Sigmoid colon (tissue), 7 donors: ENCODE measurements around the gene PRRG4. TPM values are rescaled to one million over a fixed set of nuclear protein-coding genes. Genes with fewer than 3 reads are reported as not detected.
"Not testable (repeated sequence)": the region's sequence is repeated elsewhere in the genome, so short reads cannot be mapped to it uniquely, and the experiment has no call there.

Experiments
- DNase-seq: peaks from one replicate; pipeline ENCODE4 v3.0.0-alpha.2; 2019
- H3K27ac ChIP-seq, 4 donors: fragments of 200-600 bp; sonication (generic); one replicate each; pipeline ENCODE4 v1.5.1; 2016 to 2019; ENCODE audit warnings: mild to moderate bottlenecking in 1 of 4
- H3K27me3 ChIP-seq, 3 donors: fragments of 200-600 bp; sonication (generic); one replicate each; pipeline ENCODE4 v1.5.1; 2019; ENCODE audit warnings: mild to moderate bottlenecking in 1 of 3
- H3K36me3 ChIP-seq, 4 donors: fragments of 200-600 bp; sonication (generic); one replicate each; pipeline ENCODE4 v1.5.1; 2016 to 2019
- H3K4me1 ChIP-seq, 4 donors: fragments of 200-600 bp; sonication (generic); one replicate each; pipeline ENCODE4 v1.5.1; 2017 to 2019
- H3K4me3 ChIP-seq, 4 donors: fragments of 200-600 bp; sonication (generic); one replicate each; pipeline ENCODE4 v1.5.1; 2017 to 2019; ENCODE audit warnings: mild to moderate bottlenecking in 2 of 4, moderate library complexity in 1 of 4
- H3K9me3 ChIP-seq, 4 donors: fragments of 200-600 bp in 3 of 4; sonication (generic) in 3 of 4; one replicate each; pipeline versions ENCODE4 v1.5.1 to v1.6.1; 2013 to 2019
- CTCF ChIP-seq, 4 experiments: fragments of 450-650 bp in 3 of 4; fragments of 200-600 bp in 1 of 4; IDR thresholded peaks; one replicate each; pipeline ENCODE4 v1.5.1; 2016 to 2019; ENCODE audit warnings: antibody characterized with exemption in 4 of 4, mild to moderate bottlenecking in 3 of 4, moderate library complexity in 2 of 4
- EP300 ChIP-seq, 4 donors: sonication (generic); formaldehyde crosslinking; IDR thresholded peaks; one replicate each; pipeline ENCODE4 v1.6.1; 2017; ENCODE audit warnings: antibody characterized with exemption in 4 of 4
- POLR2A ChIP-seq, 2 donors: fragments of 450-650 bp; IDR thresholded peaks; one replicate each; pipeline ENCODE4 v1.6.1; 2016; ENCODE audit warnings: antibody characterized with exemption in 2 of 2, mild to moderate bottlenecking in 2 of 2, moderate library complexity in 2 of 2
- POLR2AphosphoS5 ChIP-seq, 4 donors: sonication (generic); formaldehyde crosslinking; IDR thresholded peaks; one replicate each; pipeline ENCODE4 v1.6.1; 2017; ENCODE audit warnings: antibody characterized with exemption in 4 of 4
- WGBS, 2 donors: extraction: QIAGEN DNeasy Blood & Tissue Kit; methylation state at CpG; one replicate each; pipeline ENCODE4 v1.1.7; 2013; 5-methylcytosine and 5-hydroxymethylcytosine counted together
- intact Hi-C: fragments of 100-400 bp; cut with DNase I; formaldehyde crosslinking; loops from one replicate; pipeline ENCODE4 v1.15.1; 2023
- polyA plus RNA-seq, 3 donors: library from polyadenylated mRNA; stranded (reverse); fragments of 200-250 nt; gene quantifications; one replicate each; pipeline ENCODE4 v1.2.3, GENCODE V29; 2013
- total RNA-seq, 4 donors: library from RNA; depleted of rRNA; stranded (reverse); fragments of >200 nt; gene quantifications; one replicate each; pipeline ENCODE4 v1.1.0, GENCODE V29; 2016
- donor health status: healthy with polysubstance abuse.
- donor health status: Bipolar disorder and iron deficiency.
- donor health status: healthy.

Gene PRRG4
- total and polyA plus RNA-seq, 7 donors, result 1.6 to 6.2 (median 2.1) TPM

- Histone ChIP-seq H3K9me3 (no peaks in the 10 kb centered on the region), H3K27me3 (no peaks in the 10 kb centered on the region), H3K4me1 (no peaks in the 10 kb centered on the region), H3K4me3 (no peak overlapping the region), H3K36me3 (no peaks in the 10 kb centered on the region), H3K27ac (no peak overlapping the region)
- no peak for DNase-seq
- 90 to 91% methylated on average over 1 of the region's 1 CpG for WGBS, 2 donors
- TF ChIP-seq POLR2AphosphoS5 (IDR thresholded peaks at IDR 0.05) (no peak), POLR2A (IDR thresholded peaks at IDR 0.05) (no peak), EP300 (IDR thresholded peaks at IDR 0.05) (no peak), CTCF (IDR thresholded peaks at IDR 0.05) (no peak)
- intact Hi-C loops, result no loop called here
These were observed 29.0 kb downstream of the PRRG4 start for GRCh38 chr11:32858731-32859130.

DNA sequence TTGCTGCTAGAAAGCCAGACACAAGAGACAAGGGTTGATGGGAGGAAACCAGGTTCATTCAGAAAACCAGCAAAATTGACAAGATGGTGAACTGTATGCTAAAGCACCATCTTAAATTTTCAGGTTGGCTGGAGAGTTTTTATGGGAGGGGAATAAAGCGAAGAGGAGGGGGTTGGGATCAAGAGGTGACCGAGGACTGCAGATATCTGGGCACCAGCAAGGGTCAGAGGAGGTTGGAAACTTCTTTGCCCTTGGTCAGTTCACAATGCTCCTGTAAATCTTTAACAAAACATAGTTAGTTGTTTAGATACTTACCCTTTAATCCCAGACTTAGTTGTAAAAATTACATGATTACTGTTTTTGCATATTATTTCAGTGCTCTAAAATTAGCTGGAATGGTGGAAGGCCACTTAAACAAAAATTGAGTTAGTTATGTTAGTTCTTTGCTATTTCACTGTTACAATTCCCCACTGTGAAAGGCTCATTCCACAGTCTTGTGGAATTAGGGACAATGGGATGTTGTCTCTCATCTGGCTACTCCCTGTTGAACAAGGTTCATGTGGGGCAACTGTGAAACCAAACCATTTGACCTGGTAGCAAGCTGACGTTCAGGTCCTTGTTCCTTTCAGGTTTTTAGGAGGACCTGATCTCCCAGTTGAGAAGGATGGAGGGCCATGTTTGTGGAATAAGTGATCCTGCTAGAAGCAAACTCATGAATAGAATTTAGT is 32.3 kb downstream of the PRRG4 start:
- DNase-seq, result no peak
- no peak for TF ChIP-seq EP300 (IDR thresholded peaks at IDR 0.05)
- TF ChIP-seq CTCF (IDR thresholded peaks at IDR 0.05), result no peak
- TF ChIP-seq POLR2A (IDR thresholded peaks at IDR 0.05), result no peak
- Histone ChIP-seq H3K4me1 (no peaks in the 10 kb centered on the region), H3K4me3 (no peak overlapping the region), H3K27me3 (no peaks in the 10 kb centered on the region), H3K27ac (no peak overlapping the region), H3K9me3 (no peaks in the 10 kb centered on the region), H3K36me3 (no peaks in the 10 kb centered on the region)
- 85 to 87% methylated on average over 3 of the region's 3 CpGs for WGBS, 2 donors
- intact Hi-C loops, result no loop called here

DNA sequence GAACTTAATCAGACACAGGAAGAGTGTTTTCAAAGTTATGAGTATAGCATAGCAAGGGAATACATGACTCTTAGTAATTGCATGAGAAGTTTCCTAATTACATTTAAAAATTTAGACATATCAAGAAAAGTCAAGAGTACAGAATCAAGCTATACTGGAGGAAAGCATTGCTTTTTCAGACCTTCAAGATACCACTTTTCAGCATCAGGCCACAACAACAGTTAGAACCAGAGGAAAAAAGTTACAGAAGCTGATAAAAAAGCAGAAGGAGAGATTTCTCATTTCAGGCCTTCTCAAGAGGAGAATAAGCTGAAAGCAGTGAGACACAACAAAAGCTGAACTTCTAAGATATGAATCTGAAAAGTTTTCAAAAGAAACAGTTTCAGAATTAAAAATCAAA is 34.8 kb downstream of the PRRG4 start:
- TF ChIP-seq CTCF (IDR thresholded peaks at IDR 0.05), result no peak
- no peak for TF ChIP-seq EP300 (IDR thresholded peaks at IDR 0.05)
- no peak for TF ChIP-seq POLR2AphosphoS5 (IDR thresholded peaks at IDR 0.05)
- TF ChIP-seq POLR2A (IDR thresholded peaks at IDR 0.05), result no peak
- no peaks in the 10 kb centered on the region for H3K36me3 ChIP-seq
- H3K9me3 ChIP-seq, result no peaks in the 10 kb centered on the region
- no peaks in the 10 kb centered on the region for H3K4me1 ChIP-seq
- DNase-seq, result no peak
- H3K4me3 ChIP-seq, result no peak overlapping the region
- intact Hi-C loops, result no loop called here
- H3K27me3 ChIP-seq, result no peaks in the 10 kb centered on the region
- no peak overlapping the region for H3K27ac ChIP-seq

DNA sequence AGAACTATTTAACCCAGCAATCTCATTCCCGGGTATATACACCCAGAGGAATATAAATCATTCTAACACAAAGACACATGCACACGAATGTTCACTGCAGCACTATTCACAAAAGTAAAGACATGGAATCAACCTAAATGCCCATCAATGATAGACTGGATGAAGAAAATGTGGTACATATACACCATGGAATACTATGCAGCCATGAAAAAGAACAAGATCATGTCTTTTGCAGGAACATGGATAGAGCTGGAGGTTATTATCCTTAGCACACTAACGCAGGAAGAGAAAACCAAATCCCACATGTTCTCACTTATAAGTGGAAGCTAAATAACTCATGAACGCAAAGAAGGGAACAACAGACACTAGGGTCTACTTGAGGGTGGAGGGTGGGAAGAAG is 39.0 kb downstream of the PRRG4 start:
- 69 to 71% methylated on average over 4 of the region's 4 CpGs for WGBS, 2 donors
- DNase-seq, H3K27me3 ChIP-seq, H3K9me3 ChIP-seq, H3K27ac ChIP-seq, intact Hi-C loops, H3K36me3 ChIP-seq, H3K4me3 ChIP-seq, H3K4me1 ChIP-seq: not testable (repeated sequence)

GRCh38 chr11:32870676-32871075 is 40.9 kb downstream of the PRRG4 start:
- Histone ChIP-seq H3K27ac (no peak overlapping the region), H3K4me1 (no peaks in the 10 kb centered on the region), H3K4me3 (no peak overlapping the region), H3K27me3 (no peaks in the 10 kb centered on the region), H3K36me3 (no peaks in the 10 kb centered on the region), H3K9me3 (no peaks in the 10 kb centered on the region)
- no peak for DNase-seq
- intact Hi-C loops, result no loop called here
- WGBS, 2 donors, result 63 to 70% methylated on average over 2 of the region's 2 CpGs
- TF ChIP-seq POLR2AphosphoS5 (IDR thresholded peaks at IDR 0.05), result no peak
- TF ChIP-seq CTCF (IDR thresholded peaks at IDR 0.05), result no peak
- TF ChIP-seq EP300 (IDR thresholded peaks at IDR 0.05), result no peak
- TF ChIP-seq POLR2A (IDR thresholded peaks at IDR 0.05), result no peak
